Inflammatory macrophage treated with lipopolysaccharide for 4 hours (primary cell): Measurements from ENCODE around the gene TXNRD1.
"Not testable (repeated sequence)": the region's sequence is repeated elsewhere in the genome, so short reads cannot be mapped to it uniquely, and the experiment has no call there.

Experiments
- DNase-seq: peaks from one replicate; pipeline ENCODE4 v3.0.0-alpha.2; 2020

TXNRD1 gene

GRCh38 chr12:104306943-104307654 lies 91.5 kb downstream of the TXNRD1 start:
- DNase-seq, result no peak

- no peak for DNase-seq
Measured at GRCh38 chr12:104307655-104308000, 92.0 kb downstream of the TXNRD1 start.

- DNase-seq, result no peak
Measured at GRCh38 chr12:104309446-104309993, 93.9 kb downstream of the TXNRD1 start.

GRCh38 chr12:104310751-104311633 lies 95.4 kb downstream of the TXNRD1 start:
- no peak for DNase-seq

GRCh38 chr12:104312202-104312601 lies 96.6 kb downstream of the TXNRD1 start:
- DNase-seq, result no peak

- DNase-seq, result no peak
Measured at GRCh38 chr12:104312654-104313053, 97.1 kb downstream of the TXNRD1 start.

- DNase-seq, result no peak
Measured at GRCh38 chr12:104313568-104314241, 98.1 kb downstream of the TXNRD1 start.

GRCh38 chr12:104314242-104314614 lies 98.6 kb downstream of the TXNRD1 start:
- peak; percentile 75 for DNase-seq

GRCh38 chr12:104315326-104316224 lies 100.0 kb downstream of the TXNRD1 start:
- DNase-seq, result no peak

- DNase-seq, result no peak
Measured at GRCh38 chr12:104316936-104317335, 101.4 kb downstream of the TXNRD1 start.

GRCh38 chr12:104317538-104318210 lies 102.1 kb downstream of the TXNRD1 start:
- DNase-seq, result no peak

GRCh38 chr12:104319028-104319427 lies 103.4 kb downstream of the TXNRD1 start:
- no peak for DNase-seq

GRCh38 chr12:104319918-104320626 lies 104.5 kb downstream of the TXNRD1 start:
- no peak for DNase-seq

GRCh38 chr12:104320627-104321024 lies 105.0 kb downstream of the TXNRD1 start:
- no peak for DNase-seq

GRCh38 chr12:104321949-104322348 lies 106.4 kb downstream of the TXNRD1 start:
- DNase-seq, result no peak

GRCh38 chr12:104322533-104322932 lies 107.0 kb downstream of the TXNRD1 start:
- DNase-seq, result not testable (repeated sequence)

GRCh38 chr12:104323899-104324298 lies 108.3 kb downstream of the TXNRD1 start:
- DNase-seq, result no peak

GRCh38 chr12:104328278-104328677 lies 112.7 kb downstream of the TXNRD1 start:
- DNase-seq, result not testable (repeated sequence)

- no peak for DNase-seq
Measured at GRCh38 chr12:104328790-104329189, 113.2 kb downstream of the TXNRD1 start.

GRCh38 chr12:104329707-104330532 lies 114.3 kb downstream of the TXNRD1 start:
- no peak for DNase-seq
